SU-DHL-6 (cell line): ENCODE results near the gene NDFIP1.

ENCODE experiments used
- H2AFZ ChIP-seq: fragments of 200-600 bp; sonication (generic); 2 replicates; pipeline ENCODE4 v1.6.1; 2014; ENCODE audit warnings: low read depth, mild to moderate bottlenecking, moderate library complexity, mixed read lengths, antibody characterized with exemption, low read length; ENCODE audit not compliant: severe bottlenecking
- H3F3A ChIP-seq: fragments of 200-600 bp; shearing (Covaris generic); 2 replicates; pipeline ENCODE4 v1.6.0; 2016; ENCODE audit warnings: antibody characterized with exemption, mild to moderate bottlenecking; ENCODE audit not compliant: insufficient read depth
- H3K27ac ChIP-seq: fragments of 200-600 bp; sonication (generic); 2 replicates; pipeline ENCODE4 v1.5.1; 2016; ENCODE audit warnings: low read depth, mild to moderate bottlenecking, low read length, moderate library complexity, mixed read lengths
- H3K27me3 ChIP-seq: fragments of 200-600 bp; sonication (generic), shearing (Covaris generic); 2 replicates; pipeline ENCODE4 v1.6.0; 2014; ENCODE audit warnings: mild to moderate bottlenecking, low read length
- H3K36me3 ChIP-seq: fragments of 200-600 bp; sonication (generic); 2 replicates; pipeline ENCODE4 v1.6.1; 2014; ENCODE audit warnings: mild to moderate bottlenecking, low read length, mixed read lengths
- H3K4me2 ChIP-seq: fragments of 300-600, 200-600 bp; shearing (Covaris generic), sonication (generic); 2 replicates; pipeline ENCODE4 v1.6.0; 2014; ENCODE audit warnings: low read length, low read depth, mild to moderate bottlenecking; ENCODE audit not compliant: poor library complexity, severe bottlenecking
- H3K4me3 ChIP-seq: fragments of 200-600 bp; sonication (generic); 2 replicates; pipeline ENCODE4 v1.5.1; 2014; ENCODE audit warnings: antibody characterized with exemption, low read length, mild to moderate bottlenecking, mixed read lengths; ENCODE audit not compliant: insufficient read depth, poor library complexity, severe bottlenecking
- H3K79me2 ChIP-seq: fragments of 200-600 bp; sonication (generic); 2 replicates; pipeline ENCODE4 v1.6.1; 2014; ENCODE audit warnings: mild to moderate bottlenecking, low read length, moderate library complexity; ENCODE audit not compliant: insufficient read depth
- H3K9ac ChIP-seq: fragments of 200-600 bp; sonication (generic); 2 replicates; pipeline ENCODE4 v1.7.0; 2014; ENCODE audit warnings: mild to moderate bottlenecking, low read length
- H3K9me2 ChIP-seq: fragments of 200-600 bp; sonication (generic); replicated peaks from 2 replicates; pipeline ENCODE4 v1.6.1; 2014; ENCODE audit warnings: low read length; ENCODE audit not compliant: insufficient read depth
- H3K9me3 ChIP-seq: fragments of 200-600 bp; sonication (generic); 2 replicates; pipeline ENCODE4 v1.6.1; 2014; ENCODE audit warnings: low read length, mixed read lengths; ENCODE audit not compliant: insufficient read depth
- H4K20me1 ChIP-seq: fragments of 200-600 bp; sonication (generic); 2 replicates; pipeline ENCODE4 v1.6.1; 2014; ENCODE audit warnings: low read depth, mild to moderate bottlenecking, antibody characterized with exemption, low read length, moderate library complexity, mixed read lengths
- EZH2phosphoT487 ChIP-seq: fragments of 200-600 bp; sonication (generic), shearing (Covaris generic); conservative IDR thresholded peaks from 2 replicates; pipeline ENCODE4 v1.6.1; 2018; ENCODE audit warnings: mild to moderate bottlenecking, antibody characterized with exemption, low read length, moderate library complexity, mixed read lengths
- TF ChIP-seq, protein P1 (sequence below): fragments of 200-600 bp; sonication (generic); IDR thresholded peaks from one replicate; pipeline ENCODE4 v1.5.1; 2017; ENCODE audit warnings: antibody characterized with exemption, mild to moderate bottlenecking, low read length, moderate library complexity; ENCODE audit not compliant: insufficient read depth, poor library complexity, severe bottlenecking

The NDFIP1 gene

GRCh38 chr5:142191776-142192175 is 83.2 kb downstream of the NDFIP1 start:
- no peak overlapping the region for H2AFZ ChIP-seq

DNA sequence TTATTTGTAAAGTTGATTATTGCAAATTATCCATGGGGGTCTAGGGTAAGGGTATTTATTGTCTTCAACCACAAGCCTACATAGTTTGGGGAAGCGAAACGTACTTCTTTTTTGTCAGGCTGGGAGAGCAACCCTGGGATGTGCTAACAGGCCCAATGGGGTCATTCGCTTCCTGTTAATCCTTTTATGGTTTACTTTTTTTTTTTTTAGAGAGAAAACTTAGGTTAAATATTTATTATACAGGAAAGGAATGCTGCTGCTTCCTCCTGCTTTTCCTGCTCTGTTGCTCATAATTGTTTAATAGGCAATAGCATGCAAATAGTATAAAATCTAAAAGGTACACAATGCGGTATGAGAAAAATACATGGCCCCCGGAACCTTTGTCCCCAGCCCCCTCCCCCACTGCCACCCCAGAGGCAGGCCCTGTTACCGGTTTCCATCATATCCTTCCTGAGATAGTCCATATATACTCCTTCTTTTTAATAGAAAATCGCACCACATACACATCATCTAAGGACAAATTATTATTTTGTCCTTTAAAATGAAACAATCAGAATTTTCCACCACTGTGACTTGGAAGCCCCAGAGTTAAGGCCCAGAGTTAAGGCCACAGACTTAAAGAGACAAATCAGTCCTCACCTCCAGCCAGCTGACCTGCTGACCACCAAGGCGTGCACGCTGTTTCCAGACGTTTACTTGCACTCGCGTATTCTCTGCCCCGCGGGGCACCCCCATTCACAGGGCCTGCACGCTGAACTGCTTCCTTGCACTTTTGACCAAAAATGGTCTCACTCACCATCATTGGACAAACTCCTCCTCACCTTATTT is 83.9 kb downstream of the NDFIP1 start:
- no peaks in the 10 kb centered on the region; the same call in 1 of the 2 replicates for H3K27me3 ChIP-seq
- H3K4me2 ChIP-seq = no peak overlapping the region
- H3K9ac ChIP-seq = no peak overlapping the region
- no peak overlapping the region for H3K4me3 ChIP-seq
- no peaks in the 10 kb centered on the region for H4K20me1 ChIP-seq
- H3K36me3 ChIP-seq = no peaks in the 10 kb centered on the region
- no peak overlapping the region for H3K27ac ChIP-seq
- no peaks in the 10 kb centered on the region for H3K79me2 ChIP-seq
- H2AFZ ChIP-seq = no peak overlapping the region
- TF ChIP-seq EZH2phosphoT487 = no peak
- TF ChIP-seq, protein P1, sequence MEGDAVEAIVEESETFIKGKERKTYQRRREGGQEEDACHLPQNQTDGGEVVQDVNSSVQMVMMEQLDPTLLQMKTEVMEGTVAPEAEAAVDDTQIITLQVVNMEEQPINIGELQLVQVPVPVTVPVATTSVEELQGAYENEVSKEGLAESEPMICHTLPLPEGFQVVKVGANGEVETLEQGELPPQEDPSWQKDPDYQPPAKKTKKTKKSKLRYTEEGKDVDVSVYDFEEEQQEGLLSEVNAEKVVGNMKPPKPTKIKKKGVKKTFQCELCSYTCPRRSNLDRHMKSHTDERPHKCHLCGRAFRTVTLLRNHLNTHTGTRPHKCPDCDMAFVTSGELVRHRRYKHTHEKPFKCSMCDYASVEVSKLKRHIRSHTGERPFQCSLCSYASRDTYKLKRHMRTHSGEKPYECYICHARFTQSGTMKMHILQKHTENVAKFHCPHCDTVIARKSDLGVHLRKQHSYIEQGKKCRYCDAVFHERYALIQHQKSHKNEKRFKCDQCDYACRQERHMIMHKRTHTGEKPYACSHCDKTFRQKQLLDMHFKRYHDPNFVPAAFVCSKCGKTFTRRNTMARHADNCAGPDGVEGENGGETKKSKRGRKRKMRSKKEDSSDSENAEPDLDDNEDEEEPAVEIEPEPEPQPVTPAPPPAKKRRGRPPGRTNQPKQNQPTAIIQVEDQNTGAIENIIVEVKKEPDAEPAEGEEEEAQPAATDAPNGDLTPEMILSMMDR = no peak
- H3K9me2 ChIP-seq = no peaks in the 10 kb centered on the region
- H3F3A ChIP-seq = no peaks in the 10 kb centered on the region
- no peaks in the 10 kb centered on the region for H3K9me3 ChIP-seq

More at GRCh38 chr5:142191776-142192175, 83.2 kb downstream of the NDFIP1 start:
- H3F3A ChIP-seq = no peaks in the 10 kb centered on the region
- H3K27me3 ChIP-seq = no peaks in the 10 kb centered on the region
- H4K20me1 ChIP-seq = no peaks in the 10 kb centered on the region
- no peaks in the 10 kb centered on the region for H3K9me3 ChIP-seq
- H3K9me2 ChIP-seq = no peaks in the 10 kb centered on the region
- no peak overlapping the region for H3K4me2 ChIP-seq
- TF ChIP-seq EZH2phosphoT487 = no peak
- TF ChIP-seq, protein P1 = no peak
- no peak overlapping the region for H3K27ac ChIP-seq
- H3K4me3 ChIP-seq = no peak overlapping the region
- H3K79me2 ChIP-seq = no peaks in the 10 kb centered on the region
- H3K9ac ChIP-seq = no peak overlapping the region
- no peaks in the 10 kb centered on the region for H3K36me3 ChIP-seq

DNA sequence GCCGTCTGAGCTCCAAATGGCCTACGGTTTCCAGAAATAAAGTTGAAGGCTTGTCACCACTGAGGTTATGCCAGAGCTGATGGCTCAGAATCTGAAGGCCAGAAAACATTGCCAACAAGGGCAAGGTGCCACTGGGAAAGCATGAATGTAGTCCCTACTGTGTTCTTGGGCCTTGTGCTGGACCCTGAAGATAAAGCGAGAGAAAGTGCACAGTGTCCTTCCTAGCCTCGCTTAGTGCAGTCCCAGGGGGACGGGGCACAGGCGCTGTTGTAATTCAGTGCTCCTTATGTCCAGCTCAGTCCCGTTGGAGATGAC is 84.5 kb downstream of the NDFIP1 start:
- Histone ChIP-seq H3K27ac (no peak overlapping the region), H3K9me2 (no peaks in the 10 kb centered on the region), H3K79me2 (no peaks in the 10 kb centered on the region), H3F3A (no peaks in the 10 kb centered on the region), H3K36me3 (no peaks in the 10 kb centered on the region), H3K9ac (no peak overlapping the region), H2AFZ (no peak overlapping the region), H3K4me2 (no peak overlapping the region), H3K27me3 (no peaks in the 10 kb centered on the region; the same call in 1 of the 2 replicates), H3K4me3 (no peak overlapping the region), H3K9me3 (no peaks in the 10 kb centered on the region), H4K20me1 (no peaks in the 10 kb centered on the region)
- no peak for TF ChIP-seq EZH2phosphoT487
- TF ChIP-seq, protein P1 = no peak
